CMK (cell line): Measurements from ENCODE around the gene ADAP1.

Experiments
- DNase-seq: peaks from one replicate; pipeline ENCODE4 v3.0.0-alpha.2; 2010; ENCODE audit warnings: low read depth

ADAP1 gene

DNA sequence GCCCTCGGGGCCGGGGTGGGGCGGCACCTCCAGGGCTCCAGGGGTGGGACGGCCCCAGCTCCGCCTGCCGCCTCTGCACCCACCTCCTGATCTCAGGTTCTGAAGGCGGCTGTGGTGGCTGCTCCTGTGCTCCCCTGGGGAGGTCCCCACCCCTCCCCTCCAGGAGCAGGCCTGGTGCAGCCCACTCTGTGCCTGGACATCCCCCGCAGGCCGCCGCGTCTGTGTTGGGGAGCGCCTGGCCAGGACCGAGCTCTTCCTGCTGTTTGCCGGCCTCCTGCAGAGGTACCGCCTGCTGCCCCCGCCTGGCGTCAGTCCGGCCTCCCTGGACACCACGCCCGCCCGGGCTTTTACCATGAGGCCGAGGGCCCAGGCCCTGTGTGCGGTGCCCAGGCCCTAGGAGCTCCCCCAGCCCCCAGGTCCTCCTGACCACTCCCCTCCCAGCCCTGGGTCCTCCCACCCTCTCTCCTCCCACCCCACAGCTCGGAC is 34.0 kb upstream of the ADAP1 start:
- DNase-seq: no peak

DNA sequence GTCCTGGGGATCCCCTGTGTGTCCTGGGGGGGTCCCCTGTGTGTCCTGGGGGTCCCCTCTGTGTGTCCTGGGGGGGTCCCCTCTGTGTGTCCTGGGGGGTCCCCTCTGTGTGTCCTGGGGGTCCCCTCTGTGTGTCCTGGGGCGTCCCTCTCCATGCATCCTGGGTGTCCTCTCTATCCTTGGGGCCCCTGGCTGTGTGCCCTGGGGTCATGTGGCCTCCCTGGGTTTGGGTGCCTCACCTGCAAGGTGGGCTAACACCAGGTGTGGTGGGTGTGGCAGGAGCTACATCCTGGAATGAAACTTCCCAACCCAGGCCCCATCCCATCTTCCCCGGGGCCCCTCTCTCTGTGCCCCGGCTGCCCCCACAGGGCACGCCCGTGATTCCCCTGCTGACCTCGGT is 33.4 kb upstream of the ADAP1 start:
- DNase-seq: no peak

DNA sequence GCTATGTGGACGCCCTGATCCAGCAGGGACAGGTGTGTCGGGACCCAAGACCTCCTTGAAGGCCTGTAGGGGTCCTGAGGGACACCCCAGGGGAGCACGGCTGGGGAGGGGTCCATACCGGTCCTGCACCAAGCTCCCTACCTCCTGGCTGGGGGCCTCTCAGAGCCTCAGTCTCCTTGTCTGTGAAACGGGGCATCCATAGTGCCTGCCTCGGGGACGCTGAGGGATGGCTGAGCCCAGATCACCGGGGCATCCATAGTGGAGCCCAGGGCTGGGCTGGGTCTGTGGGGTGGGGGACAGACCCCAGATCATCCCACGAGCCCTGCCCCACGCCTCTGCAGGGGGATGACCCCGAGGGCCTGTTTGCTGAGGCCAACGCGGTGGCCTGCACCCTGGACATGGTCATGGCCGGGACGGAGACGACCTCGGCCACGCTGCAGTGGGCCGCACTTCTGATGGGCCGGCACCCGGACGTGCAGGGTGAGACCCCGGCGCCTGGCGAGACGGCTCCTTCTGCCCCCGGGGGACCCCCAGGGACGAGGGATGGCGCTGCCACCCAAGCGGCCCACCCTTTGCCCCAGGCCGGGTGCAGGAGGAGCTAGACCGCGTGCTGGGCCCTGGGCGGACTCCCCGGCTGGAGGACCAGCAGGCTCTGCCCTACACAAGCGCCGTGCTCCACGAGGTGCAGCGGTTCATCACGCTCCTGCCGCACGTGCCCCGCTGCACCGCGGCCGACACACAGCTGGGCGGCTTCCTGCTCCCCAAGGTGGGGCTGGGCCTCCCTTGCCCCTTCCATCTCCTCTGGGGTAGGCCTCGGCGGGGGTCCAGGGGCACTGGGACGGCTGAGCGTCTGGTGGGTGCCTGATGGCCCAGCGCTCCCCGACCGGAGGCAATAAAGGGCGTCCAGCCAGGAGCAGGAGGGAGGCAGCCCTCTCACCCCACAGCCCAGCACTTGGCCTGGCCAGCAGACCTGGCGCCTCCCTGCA is 32.6 kb upstream of the ADAP1 start:
- no peak for DNase-seq

DNA sequence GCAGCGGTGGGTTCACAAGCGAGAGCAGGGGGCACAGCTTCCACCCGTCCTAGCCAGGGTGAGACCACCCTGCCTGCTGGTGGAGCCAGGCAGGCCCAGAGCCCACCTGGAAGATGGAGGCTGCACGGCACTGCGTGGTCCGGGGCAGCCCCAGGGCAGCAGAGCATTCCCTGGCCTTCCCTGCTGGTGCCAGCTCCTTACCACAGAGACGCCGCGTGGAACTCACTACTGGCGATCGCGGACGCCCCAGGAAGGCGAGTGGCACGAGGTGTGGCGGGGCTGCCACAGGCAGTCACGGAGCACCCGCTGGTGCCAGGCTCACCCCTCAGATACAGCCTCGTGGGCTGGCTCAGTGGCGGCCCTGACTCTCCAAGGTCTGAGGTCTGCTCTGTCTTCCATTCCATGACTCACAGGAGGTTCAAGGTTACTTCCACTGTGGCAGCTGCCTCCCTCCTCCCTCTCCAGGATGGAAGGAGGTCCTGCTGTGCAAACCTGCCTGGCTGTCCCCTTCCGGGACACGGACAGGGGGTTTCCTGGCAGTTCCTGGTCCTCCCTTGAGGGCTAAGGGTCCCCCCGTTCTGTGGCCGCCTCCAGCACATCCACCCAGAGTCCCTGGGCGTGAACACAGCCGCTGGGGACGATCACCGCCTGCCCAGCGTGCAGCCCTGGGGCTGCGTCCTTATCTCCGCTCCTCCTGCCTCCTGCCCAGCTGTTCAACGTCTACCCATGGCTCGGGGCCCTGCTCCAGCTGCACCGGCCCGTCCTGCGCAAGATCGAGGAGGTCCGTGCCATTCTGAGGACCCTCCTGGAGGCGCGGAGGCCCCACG is 31.6 kb upstream of the ADAP1 start:
- DNase-seq: no peak

DNA sequence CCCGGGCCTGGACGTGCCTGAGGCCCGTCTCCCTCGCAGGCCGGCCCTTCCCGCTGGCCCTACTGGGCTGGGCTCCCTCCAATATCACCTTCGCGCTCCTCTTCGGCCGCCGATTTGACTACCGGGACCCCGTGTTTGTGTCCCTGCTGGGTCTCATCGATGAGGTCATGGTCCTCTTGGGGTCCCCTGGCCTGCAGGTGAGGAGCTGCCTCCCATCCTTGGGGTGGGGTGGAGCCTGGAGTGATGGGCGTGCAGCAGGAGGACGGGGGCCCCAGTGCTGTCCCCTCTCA is 30.6 kb upstream of the ADAP1 start:
- DNase-seq: no peak

DNA sequence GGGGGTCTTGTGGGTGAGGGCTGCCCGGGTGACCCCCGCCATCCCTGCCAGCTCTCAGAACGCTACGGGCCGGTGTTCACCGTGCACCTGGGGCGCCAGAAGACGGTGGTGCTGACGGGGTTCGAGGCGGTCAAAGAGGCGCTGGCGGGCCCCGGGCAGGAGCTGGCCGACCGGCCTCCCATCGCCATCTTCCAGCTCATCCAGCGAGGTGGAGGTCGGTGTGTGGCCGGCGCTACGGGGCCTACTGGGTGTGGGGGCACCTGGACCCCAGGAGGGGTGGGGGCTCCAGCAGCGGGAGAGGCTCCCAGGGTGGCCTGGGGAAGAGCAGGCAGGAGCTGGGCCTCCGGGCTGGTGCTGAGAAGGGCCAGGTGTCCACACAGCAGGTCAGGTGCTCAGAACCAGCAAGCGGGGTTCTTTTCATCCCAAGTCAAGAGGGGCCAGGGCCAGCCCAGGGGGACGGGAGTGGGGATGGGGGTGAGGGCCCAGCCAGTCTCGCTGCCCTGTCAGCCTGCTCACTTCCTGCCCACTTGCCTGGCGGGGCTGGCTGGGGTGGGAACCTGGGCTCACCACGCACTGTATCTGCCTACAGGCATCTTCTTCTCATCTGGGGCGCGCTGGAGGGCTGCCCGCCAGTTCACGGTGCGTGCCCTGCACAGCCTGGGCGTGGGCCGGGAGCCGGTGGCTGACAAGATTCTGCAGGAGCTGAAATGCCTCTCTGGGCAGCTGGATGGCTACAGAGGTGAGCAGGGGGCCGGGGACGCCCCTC is 30.1 kb upstream of the ADAP1 start:
- DNase-seq: no peak

DNA sequence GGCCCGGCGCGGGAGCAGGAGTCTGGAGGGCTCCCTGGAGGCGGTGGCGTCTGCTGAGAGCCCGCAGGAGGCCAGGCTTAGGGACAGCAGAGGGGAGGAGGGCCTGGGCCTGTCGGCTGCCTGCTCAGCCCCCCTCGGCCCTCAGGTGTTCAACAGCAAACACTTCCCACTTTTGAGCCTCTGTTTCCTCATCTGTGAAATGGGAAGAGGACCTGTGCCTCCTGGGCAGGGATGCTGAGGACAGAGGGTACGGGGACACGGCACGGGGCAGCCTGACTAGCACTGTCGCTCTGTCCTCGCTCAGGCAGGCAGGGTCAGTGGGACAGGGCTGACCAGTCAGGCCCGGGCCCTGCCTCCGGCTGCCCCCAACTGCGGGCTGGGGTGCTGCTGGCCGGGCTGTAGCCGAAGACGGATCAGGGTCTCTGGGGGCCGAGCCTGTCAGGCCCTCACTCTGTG is 29.2 kb upstream of the ADAP1 start:
- no peak for DNase-seq

DNA sequence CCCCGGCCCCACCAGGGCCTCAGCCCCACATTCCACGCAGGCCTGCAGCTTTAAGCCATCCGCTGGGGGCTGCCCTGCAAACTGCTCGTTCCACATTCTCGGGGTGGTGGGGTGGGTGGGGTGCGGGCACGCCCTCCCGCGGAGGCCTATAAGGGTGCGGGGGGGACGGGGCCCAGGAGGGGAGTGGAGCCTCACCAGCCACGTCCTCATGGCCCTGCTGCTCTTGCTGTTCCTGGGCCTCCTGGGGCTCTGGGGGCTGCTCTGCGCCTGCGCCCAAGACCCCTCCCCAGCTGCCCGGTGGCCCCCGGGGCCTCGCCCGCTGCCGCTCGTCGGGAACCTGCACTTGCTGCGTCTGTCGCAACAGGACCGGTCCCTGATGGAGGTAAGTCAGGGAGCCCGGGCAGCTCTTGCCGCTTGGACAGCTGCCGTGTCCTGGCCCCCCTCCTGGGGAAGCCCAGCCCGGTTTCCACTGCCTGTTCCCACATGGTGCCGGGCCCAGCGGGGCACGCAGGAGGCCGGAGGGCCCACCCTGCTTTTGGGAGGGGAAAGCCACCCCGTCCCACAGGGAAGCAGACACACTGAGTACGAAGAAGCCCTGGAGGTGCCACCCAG is 28.6 kb upstream of the ADAP1 start, which contains the start of gene CYP2W1:
CYP2W1 (plus strand) TSS at position 178 of the 612 bp plus-strand sequence; CDS start at position 209, 31 bp downstream.
- DNase-seq: no peak

DNA sequence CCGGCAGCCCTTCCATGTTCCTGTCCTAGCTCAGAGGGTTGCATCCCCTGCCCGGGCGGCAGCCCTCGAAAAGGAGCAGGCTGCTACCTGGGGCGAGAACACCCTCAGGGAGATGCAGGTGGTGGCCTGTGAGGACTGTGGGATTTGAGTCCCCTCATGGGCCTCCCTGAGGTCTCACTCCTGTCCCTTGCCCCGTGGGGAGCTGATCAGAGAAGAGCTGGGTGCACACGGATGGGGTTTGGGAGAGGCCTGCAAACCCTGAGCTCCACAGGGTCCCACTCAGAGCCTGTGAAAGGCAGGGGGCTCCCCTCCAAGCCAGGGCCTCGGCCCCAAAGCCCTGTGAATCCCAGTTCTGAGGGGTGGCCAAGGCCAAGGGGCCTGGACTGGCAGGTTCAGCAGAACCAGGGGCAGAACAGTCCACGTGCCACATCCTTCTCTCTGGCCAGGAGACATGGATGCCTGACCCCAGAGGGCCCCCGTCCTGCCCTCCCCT is 28.1 kb upstream of the ADAP1 start:
- DNase-seq: no peak

DNA sequence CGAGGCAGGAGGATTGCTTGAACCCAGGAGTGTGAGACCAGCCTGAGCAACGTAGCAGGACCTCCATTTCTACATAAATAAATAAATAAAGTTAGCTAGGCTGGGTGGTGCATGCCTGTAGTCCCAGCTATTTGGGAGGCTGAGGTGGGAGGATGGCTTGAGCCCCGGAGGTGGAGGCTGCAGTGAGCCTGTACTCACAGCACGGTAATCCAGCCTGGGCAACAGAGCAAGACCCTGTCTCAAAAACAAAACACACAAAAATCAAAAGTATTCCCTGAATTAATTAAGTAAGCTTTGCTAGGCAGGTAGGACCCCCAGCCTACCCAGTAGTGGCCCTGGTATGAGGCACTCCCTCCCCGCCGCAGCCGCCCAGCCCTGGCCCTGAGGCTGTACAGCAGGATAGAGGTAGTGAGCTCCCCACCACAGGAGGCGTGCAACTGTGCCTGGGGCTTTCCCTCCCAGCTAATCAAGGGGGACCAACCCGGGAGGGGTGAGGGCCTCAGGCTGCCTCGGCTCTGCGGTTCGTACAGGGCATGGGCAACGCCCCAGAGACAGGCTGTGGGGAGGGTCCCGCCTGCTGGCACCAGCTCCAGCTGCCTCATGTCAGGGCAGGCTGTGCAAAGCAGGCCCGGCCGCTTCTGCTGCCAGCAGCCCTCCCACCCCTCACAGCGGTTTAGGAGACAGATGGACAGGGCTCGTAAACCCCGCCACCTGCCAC is 27.5 kb upstream of the ADAP1 start:
- DNase-seq: no peak

DNA sequence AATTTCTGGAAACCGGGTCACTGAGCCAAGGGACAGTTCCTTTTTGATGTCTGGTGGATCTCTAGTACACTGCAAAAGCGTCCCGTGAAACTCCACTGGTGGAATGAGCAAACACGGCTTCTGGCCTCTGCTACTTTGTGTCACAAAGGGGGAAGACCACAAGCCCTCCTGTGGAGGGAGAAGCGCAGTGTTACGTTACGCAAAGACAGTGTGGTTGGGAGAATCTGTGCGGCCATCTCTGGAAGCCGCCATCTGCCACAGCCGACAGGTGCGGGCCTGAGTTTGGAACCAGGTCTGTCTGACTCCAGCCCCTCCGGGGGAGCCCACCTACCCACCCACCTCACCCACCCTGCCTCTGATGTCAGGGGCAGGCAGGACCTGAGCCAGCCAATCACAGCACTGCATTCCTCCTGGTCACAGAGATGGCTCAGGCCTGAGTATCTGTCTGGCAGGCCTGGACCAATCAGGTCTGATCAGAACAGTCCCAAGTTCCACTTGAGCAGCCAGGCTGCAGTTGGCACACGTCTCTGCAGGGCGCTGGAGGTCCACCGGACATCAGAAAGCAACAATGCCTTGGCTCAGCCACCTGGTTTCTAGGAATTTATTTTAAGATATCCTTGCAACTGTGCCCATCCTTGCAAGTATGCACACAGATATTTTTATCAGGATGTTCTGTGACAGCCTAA is 25.5 kb upstream of the ADAP1 start:
- DNase-seq: no peak

DNA sequence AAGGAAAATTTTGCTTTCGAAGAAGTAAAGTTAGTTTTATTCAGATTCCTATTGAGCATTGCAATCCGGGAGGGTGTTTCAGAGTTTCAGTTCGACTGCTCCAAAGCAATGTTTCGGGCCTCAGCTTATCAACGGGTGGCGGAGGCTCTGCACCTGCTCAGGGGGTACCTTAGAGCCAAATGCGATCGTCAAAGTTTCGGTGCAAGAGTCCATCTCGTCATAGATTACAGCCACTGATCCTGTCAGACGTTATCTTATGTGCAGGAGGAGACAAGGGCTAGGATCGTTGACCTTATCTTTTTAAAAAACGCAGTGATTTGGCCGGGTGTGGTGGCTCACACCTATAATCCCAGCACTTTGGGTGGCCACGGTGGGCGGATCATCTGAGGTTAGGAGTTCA is 24.7 kb upstream of the ADAP1 start:
- no peak for DNase-seq

DNA sequence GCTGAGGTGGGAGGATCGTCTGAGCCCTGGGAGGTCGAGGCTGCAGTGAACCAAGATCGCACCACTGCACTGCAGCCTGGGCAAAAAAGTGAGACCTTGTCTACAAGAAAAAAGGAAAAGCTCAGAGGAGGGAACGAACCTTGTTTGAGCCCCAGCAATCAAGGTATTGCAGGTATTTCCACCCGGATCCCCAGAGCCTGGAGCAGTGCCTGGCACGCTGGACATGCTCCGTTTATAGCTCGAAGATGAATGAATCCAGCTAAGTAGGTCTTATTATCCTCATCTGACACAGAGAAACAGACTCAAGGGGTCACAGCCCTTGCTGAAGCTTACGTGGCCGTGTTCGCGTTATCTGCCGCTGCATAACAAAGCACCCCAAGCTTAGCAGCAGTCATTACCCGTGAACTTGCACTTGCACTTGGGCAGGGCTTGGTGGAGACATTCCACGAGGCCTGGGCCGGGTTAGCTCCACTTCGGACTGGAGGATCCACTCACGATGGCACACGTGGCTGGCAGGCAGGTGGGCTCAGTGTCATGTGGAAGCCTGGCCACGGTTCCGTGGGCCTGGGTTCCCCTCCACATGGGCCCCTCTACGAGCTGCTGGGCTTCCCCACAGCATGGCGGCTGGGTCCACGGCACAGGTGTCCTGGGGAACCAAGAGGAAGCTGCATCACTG is 24.1 kb upstream of the ADAP1 start:
- no peak for DNase-seq

DNA sequence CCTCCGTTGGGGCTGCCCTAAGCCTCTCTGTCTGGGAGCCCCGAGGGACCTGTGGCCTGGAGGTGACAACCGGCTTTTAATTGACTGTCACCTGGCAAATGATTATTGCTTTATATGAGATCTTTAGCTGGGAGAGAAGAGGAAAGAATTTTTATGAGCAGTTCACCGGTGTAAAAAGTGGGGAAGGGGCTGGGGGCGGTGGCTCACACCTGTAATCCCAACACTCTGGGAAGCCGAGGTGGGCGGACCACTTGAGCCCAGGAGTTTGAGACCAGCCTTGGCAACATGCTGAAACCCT is 23.5 kb upstream of the ADAP1 start:
- no peak for DNase-seq

DNA sequence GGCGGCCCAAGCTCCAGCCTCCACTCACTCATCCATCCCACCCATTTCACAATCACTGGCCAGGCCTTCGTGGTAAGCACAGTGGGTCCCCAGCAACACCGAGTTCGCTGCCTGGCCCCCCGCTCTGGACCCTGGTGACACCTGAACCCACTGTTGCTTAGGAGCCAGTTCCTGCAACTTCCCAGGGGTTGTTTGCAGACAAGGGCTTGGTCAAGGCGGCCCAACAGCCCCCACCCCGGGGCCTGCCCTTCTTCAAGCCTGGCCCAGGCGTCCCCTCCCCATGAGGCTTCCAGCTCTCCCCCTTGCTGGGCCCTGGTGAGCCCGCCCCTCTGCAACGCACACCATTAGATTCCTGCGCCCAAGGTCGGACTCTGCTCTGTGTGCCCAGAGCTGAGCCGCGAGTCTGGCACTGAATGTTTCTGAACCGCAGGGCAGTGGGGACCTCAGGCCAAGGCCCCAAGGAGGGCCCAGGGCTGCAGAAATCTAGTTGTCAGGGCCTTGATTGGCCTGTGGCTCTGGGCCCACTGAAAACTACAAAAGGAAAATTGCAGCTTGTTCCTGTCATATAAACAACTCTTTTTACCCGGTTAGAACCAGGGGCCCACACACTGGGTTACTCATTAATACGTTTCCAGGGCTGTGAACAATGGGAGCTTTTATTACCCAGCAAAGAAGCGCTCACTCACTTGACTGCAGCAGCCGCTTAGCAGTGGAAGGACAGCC is 23.0 kb upstream of the ADAP1 start:
- DNase-seq: no peak

DNA sequence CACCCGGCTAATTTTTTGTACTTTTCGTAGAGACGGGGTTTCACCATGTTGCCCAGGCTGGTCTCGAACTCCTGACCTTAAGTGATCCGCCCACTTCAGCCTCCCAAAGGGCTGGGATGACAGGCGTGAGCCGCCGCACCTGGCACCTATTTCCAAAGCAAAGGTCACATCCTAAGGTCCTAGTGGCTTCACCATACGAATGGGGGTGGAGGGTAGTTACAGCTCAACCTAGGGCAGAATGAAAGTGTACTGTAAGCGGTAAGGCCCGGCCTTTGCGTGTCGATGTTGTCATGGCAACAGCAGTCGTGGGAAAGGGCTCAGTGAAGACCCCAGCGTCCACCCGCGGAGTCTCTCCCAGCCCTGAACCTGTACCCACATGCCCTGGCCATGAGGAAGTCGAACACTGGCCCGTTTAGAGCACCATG is 22.4 kb upstream of the ADAP1 start:
- no peak for DNase-seq

DNA sequence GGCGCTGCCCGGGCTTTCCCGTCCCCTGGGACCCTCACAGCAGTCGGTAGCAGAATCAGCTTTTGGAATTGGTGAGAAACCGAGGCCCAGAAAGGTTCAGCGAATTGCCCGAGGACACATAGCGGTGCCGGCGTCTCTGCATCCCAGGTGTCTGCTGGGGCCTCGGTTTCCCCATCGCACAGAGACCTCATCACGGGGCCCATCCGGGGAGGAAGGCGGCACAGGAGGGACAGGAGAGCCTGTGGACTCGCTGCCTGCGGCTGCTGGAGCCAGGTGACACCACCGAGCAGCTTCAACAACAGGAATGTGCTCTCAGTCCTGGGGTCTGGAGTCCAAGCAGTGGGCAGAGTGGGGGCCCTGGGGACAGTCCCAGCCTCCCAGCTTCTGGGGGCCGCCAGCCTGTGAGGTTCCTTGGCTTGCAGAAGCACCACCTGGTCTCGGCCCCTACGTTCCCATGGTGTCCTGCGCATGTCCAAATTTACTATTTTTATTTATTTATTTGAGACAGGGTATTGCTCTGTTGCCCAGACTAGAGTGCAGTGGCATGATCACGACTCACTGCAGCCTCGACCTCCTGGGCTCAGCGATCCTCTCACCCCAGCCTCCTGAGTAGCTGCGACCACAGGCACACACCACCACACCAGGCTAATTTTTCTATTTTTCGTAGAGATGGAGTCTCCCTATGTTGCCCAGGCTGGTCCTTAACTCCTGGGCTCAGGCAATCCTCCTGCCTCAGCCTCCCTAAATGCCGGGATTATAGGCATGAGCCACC is 21.4 kb upstream of the ADAP1 start:
- DNase-seq: no peak
